NB4 (cell line): Measurements from ENCODE around the gene JAG2.

Experiments used
- DNase-seq: peaks from one replicate; pipeline ENCODE4 v3.0.0; 2010; ENCODE audit warnings: low read depth
- H3K4me3 ChIP-seq: one replicate; pipeline ENCODE4 v1.5.1; 2011; ENCODE audit warnings: mild to moderate bottlenecking, low read depth, low read length, moderate library complexity
- CTCF ChIP-seq: IDR thresholded peaks from one replicate; pipeline ENCODE4 v1.5.1; 2012; ENCODE audit warnings: low read depth, low read length
- MAX ChIP-seq: IDR thresholded peaks from 2 replicates; pipeline ENCODE4 v1.6.1; 2011; ENCODE audit warnings: low read depth, low read length
- MYC ChIP-seq: IDR thresholded peaks from 2 replicates; pipeline ENCODE4 v1.6.1; 2011; ENCODE audit warnings: low read depth, low read length
- POLR2A ChIP-seq: IDR thresholded peaks from 2 replicates; pipeline ENCODE4 v1.6.1; 2011; ENCODE audit warnings: mild to moderate bottlenecking; ENCODE audit not compliant: insufficient read length; ENCODE audit errors: extremely low read depth

JAG2 gene

GRCh38 chr14:105128059-105128458 is 40.5 kb downstream of the JAG2 start:
- no peak for TF ChIP-seq MAX
- no peak for TF ChIP-seq POLR2A
- no peak for TF ChIP-seq MYC
- no peak for TF ChIP-seq CTCF
- no peak overlapping the region for H3K4me3 ChIP-seq
- DNase-seq = no peak

- no peak for DNase-seq
- no peak overlapping the region for H3K4me3 ChIP-seq
- no peak for TF ChIP-seq MYC
- no peak for TF ChIP-seq MAX
- TF ChIP-seq CTCF = no peak
- no peak for TF ChIP-seq POLR2A
Measured at GRCh38 chr14:105126981-105127329, 41.6 kb downstream of the JAG2 start.

- TF ChIP-seq MYC = no peak
- no peak for TF ChIP-seq MAX
- TF ChIP-seq CTCF = no peak
- no peak for TF ChIP-seq POLR2A
- DNase-seq = no peak
Measured at GRCh38 chr14:105126126-105126980, 42.2 kb downstream of the JAG2 start.

GRCh38 chr14:105124823-105125222 is 43.8 kb downstream of the JAG2 start:
- DNase-seq = no peak
- TF ChIP-seq POLR2A (no peak), MAX (no peak), MYC (no peak), CTCF (no peak)
- no peak overlapping the region for H3K4me3 ChIP-seq

More at GRCh38 chr14:105126126-105126980, 42.2 kb downstream of the JAG2 start:
- no peak overlapping the region for H3K4me3 ChIP-seq

GRCh38 chr14:105123981-105124765 is 44.4 kb downstream of the JAG2 start:
- DNase-seq = no peak
- H3K4me3 ChIP-seq = no peak overlapping the region
- TF ChIP-seq MYC (no peak), CTCF (no peak), MAX (no peak), POLR2A (no peak)
